GM21576 (cell line): ENCODE measurements around the gene SPATA2L.

Experiments used
- ATAC-seq: cut with Tn5 transposase; IDR thresholded peaks from one replicate; pipeline ENCODE4 v1.9.1; 2021; ENCODE audit warnings: mild to moderate bottlenecking, moderate library complexity; ENCODE audit not compliant: unreplicated experiment

Gene SPATA2L

DNA sequence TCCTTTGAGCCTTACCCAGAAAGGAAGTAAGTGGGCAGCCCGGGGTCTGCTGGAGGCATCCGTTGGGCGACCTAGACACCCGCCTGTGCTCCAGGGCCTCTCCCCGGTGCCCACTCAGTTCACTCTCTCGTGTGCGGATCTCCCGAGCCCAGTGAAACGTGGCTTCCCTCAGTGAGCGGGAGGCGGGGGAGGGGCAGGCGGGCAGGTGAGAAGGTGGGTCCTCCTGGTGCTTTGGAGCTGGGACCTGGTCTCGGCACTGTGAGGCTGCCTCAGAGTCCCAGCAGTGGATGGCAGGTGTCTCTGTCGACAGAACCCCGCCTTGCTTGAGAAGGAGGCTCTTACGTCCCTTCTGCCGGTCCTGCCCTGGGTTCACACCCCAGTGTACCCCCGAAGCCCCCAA lies 27.8 kb upstream of the SPATA2L start:
- ATAC-seq: no peak

DNA sequence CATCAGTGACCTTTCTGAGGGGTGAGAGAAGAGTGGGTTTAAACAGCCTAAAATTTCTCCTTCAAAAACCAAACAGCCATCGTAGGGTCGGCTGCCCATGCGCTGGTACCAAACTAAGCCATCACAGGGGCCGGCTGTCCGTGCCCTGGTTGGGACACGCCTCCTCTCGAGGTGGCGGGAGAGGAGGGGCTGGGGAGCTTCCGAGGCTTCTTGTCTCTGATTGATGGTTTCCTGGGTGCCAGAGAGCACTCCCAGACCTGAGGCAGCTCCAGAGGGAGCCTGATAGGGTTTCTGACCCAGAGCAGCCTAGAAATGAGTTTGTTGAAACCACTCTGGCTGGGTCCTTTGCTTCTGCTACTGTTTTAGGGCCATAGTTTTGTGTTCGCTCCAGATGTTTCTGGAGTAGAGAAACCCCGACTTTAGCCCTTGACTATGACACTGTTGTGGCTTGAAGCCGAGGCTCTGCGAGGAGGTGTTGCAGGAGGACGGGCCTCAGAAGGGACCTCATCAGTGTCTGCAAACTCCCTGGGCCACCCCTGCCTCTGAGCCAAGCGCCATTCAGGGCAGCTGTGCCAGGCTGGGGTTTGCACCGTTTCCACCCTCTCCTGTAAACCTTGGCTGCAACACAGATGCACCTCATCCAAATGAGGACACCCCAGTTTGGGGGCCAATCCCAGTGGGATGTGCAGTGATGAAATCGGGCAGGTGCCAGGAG lies 26.1 kb upstream of the SPATA2L start:
- no peak for ATAC-seq

DNA sequence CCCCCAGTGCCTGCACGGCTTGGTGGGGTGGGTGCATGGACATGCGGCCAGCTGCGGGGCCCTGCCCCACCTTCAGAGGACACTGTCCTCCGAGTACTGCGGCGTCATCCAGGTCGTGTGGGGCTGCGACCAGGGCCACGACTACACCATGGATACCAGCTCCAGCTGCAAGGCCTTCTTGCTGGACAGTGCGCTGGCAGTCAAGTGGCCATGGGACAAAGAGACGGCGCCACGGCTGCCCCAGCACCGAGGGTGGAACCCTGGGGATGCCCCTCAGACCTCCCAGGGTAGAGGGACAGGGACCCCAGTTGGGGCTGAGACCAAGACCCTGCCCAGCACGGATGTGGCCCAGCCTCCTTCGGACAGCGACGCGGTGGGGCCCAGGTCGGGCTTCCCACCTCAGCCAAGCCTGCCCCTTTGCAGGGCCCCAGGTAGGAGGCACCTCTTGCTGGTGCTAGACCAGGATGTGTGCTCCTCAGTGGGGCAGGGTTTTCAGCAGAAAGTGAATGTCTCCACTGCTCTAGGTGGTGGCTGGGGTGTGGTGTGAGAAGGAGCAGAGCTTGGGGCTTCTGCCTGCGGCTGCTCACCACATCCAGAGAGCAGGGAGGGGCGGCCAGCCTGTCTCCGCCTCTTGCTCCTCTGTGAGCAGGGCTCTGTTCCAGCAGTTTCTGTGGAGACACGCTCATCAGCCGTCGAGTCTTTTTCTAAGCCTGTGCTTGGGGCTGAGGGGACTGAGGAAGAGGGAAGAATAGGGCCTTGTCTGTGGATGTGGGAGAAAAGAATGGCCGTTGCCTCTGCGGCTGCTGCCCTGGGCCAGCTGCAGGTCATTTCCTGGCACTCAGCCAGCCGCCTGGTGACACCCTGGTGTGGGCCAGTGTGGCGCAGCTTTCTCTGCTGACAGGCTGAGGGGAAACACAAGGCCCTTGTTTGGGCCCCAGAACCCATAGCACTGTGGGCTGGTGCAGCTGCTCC lies 22.1 kb upstream of the SPATA2L start:
- ATAC-seq: no peak

DNA sequence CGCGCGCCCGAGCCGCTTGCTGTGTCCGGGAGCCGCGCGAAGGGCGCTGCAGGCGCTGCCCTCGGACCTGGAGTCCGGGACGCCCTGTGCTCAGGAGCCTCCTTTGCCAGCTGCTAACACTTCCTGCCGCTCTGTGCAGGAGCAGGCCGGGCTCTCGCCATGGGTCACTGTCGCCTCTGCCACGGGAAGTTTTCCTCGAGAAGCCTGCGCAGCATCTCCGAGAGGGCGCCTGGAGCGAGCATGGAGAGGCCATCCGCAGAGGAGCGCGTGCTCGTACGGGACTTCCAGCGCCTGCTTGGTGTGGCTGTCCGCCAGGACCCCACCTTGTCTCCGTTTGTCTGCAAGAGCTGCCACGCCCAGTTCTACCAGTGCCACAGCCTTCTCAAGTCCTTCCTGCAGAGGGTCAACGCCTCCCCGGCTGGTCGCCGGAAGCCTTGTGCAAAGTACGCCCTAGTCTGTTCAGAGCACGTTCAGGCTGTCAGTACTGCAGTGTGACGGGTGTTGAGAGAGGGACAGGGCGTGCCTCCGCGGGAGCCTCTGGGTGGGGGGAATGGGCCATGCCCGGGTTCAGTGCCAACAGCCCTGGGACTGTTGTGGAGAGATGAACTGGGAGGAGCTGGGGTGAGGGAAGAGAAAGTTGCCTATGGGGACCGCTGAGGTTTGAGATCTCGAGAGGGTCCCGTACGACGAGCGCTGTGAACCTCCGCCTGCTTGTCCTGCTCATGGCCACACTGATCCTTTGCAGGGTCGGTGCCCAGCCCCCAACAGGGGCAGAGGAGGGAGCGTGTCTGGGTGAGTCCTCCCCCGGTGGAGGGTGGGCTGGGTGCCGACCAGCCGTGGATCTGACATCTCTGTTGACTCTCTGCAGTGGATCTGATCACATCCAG lies 21.1 kb upstream of the SPATA2L start:
- ATAC-seq: peak; percentile 28

DNA sequence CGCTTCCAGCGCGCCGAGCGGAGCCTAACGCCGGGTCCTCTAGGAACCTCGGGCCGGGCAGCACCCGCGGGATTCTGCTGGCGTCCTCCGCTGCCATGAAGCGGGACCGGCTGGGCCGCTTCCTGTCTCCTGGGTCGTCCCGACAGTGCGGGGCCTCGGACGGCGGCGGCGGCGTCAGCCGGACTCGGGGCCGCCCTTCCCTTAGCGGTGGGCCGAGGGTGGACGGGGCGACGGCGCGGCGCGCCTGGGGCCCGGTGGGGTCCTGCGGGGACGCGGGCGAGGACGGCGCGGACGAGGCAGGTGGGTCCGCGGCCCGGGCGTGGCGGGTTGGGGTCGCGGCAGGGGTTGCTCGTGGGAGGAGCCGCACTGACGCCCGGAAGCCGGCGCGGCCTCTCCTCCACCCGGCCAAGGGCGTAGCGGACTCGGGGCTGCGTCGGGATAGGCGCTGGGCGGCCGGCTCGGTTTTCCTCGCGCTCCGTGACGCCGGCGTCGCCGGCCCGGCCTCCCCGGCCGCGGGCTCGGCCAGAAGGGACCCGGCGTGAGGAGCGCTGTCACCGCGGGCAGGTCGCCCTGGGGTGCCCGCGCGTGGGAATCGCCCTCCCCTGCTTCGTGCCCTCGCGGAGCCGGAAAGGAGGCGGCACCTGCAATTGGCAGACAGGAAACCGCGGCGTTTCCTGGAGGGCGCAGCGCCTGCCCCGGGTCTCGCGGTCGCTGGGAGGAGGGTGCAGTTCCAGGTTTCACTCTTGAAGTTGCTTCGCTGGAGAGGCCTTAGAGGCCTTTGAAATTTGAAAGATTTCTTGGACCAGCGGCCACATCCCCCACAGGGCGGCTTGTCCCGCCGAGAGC lies 20.3 kb upstream of the SPATA2L start:
- ATAC-seq: peak; percentile 33

DNA sequence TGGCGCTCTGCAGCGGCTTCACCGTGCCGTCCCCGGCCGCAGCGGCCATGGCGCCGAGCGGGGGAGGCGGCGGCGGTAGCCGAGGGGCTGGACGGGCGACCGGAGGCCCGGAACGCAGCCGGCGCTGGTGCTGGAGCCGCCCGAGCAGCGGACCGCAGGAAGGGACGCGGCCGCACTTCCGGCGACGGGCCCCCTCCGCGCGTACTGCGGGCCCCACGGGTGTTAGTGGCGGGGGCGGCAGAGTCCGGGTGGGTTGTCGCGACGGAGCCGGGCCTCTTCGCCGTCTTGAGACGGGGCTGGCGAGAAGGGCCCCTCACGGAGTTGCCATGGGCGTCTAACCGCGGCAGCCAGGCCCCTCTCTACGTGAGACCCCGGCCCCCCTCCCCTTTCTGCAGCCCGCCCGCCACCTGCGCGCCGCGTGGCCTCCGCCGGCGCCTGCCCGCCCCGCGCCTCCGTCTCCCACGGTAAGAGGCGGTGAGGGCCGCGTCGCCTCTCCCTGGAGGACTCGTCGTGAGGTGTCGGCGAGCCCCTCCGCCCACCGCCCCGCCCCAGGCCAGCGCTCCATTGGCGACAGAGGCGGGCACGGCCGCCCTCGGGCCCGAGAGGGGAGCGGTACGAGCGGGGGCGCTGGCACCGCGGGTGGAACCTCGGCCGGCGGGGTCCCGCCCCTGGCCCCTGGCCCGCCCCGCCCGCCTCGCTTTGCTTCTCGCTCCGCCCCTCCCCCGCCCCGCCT lies 19.5 kb upstream of the SPATA2L start, which contains the start of the genes VPS9D1 and ZNF276:
TSS of gene VPS9D1 (minus strand) at position 86 of the 733 bp plus-strand sequence. CDS start at position 49, 37 bp downstream.
TSS of gene ZNF276 (plus strand) at position 725 of the 733 bp plus-strand sequence. CDS start 104 bp downstream, outside the sequence.
- ATAC-seq: peak; percentile 36

DNA sequence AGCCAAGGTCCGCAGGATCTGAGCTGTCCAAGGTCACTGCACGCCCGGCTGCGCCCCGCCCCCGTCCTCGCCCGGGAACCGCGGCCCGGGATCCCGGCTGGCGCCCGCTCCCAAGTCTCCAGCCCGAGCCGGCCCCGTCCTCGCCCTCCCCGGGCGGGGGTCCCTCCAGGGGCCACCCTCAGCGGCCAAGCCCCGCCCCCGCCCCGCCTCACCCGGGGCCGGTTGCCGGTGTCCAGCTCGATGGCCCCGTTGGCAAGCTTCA lies 19.0 kb upstream of the SPATA2L start:
- ATAC-seq: peak; percentile 15

DNA sequence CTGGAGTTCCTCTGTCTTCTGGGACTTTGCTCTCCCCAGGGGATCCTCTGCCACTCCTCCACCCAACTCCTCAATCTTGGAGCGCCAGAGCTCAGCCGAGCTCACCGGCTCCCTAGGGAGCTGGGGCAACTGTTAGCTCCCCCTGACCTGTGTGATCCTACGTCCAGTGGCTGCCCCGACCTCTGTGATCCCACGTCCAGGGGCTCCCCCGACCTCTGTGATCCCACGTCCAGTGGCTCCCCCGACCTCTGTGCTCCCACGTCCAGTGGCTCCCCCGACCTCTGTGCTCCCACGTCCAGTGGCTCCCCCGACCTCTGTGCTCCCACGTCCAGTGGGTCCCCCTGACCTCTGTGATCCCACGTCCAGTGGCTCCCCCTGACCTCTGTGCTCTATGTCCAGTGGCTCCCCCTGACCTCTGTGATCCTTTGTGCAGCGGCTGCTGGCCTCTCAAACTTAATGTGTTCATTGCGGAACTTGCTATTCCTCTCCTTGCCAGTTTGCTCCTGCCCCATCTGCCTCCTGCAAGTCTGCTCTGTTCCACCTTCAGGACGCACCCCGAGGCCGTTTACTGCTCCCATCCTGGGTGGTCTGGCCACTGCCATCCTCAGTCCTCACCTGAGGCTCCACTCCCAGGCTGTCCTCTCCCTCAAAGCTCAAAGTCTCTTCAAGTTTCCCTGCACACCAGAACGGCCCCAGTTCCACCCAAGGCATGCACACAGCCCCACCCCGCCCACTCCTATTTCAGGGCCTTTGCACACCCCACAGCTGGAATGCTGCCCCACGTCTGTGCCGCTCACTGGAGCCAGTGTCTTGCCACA lies 16.4 kb upstream of the SPATA2L start:
- ATAC-seq: no peak

DNA sequence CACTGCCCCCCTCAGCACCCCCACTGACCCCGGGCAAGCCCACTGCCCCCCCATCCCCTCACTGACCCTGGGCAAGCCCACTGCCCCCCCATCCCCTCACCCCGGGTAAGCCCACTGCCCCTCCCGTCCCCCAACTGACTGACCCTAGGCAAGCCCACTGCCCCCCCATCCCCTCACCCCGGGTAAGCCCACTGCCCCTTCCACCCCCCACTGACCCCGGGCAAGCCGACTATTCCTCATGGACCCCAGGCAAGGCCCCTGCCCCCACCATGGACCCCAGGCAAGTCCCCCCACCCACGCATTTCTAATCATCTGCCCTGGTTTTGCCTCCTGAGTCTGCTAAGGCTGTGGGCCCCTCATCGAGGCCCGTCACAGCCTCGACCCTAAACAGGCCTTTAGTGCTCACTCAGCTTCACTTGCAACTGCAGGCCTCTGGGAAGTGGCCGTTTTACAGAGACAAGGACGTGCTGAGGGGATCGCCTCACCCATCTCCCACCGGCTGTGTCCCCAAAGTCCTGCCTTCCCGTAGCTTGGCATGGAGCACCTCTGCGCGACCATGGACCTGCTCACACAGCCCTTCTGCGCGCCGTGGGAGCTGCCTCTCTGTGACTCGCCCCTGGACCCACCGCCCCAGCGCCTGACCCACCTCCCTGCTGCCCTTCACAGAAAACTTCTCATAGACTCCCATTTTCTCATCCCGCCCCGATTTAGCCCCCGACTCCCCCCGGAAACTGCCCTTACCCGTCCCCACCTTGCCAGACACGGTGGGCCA lies 15.6 kb upstream of the SPATA2L start:
- ATAC-seq: no peak

DNA sequence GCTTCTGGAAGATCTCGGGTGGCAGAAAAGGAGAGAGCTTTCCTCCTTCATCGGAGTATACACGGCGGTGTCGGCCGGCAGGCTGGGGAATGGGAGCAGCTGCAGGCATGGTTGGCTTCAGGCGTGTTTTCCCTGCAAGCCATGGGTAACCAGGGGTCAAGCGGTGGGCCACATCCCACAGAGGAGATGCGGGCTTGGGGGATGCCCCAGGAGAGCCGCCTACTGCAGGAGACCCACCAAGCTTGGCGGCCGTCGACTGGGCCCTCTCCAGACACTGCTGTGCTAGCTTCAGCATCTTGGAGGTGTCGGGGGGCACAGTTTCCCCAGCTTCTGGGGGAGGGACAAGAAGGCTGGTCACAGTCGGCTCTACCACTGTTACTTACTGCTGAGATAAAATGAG lies 15.0 kb upstream of the SPATA2L start:
- no peak for ATAC-seq

DNA sequence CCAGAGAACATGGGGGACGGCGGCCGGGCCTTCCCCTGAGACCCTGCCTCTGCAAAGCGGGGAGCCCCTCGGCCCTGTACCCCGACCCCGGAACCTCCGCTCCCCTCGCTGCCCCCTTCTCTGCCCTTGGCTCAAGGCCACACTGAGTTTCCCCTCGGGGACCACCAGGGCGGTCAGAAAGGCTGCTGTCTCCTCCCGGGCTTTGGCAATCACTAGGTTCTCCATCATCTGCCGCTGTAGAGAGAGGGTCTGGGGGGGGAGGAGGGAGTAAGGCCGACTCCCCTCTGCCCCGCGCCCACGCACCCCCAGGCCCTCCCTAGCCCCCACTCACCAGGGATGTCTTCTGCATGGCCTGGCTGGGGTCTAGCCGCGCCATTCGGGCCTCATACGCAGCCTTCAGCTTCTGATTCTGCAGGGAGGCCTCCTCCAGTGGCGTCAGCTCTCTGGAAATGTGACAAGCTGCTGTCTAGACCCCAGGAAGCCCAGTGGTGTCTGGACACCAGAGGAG lies 10.8 kb upstream of the SPATA2L start:
- no peak for ATAC-seq

DNA sequence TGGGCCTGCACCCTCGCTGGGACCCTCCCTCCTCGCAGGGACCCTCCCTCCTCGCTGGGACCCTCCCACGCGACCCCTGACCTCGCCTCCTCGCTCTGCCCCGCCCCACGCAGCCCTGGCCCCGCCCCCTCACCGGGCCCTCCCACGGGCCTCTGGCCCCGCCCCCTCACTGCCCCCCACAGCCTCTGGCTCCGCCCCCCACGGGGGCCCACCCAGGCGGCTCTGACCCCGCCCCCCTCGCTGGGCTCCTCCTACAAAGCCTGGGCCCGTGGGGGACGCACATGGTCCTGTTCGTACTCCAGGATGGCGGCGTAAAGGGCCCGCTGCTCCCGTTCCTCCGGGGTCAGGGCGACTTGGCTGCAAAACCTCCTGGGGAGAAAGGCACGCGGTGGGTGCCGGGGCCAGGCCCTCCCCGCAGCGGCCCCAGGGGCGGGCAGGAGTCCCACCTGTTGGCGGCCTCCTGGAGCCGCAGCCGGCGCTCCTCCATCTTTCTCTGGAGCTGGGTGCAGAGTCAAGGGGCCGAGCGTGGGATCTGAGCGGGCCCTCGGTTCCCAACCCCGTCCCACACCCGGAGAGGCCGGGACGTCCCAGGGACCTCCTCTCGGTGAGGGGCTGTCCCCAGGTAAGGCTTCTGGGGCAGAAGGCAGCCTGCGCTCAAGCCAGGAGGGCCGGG lies 10.2 kb upstream of the SPATA2L start:
- ATAC-seq: no peak

DNA sequence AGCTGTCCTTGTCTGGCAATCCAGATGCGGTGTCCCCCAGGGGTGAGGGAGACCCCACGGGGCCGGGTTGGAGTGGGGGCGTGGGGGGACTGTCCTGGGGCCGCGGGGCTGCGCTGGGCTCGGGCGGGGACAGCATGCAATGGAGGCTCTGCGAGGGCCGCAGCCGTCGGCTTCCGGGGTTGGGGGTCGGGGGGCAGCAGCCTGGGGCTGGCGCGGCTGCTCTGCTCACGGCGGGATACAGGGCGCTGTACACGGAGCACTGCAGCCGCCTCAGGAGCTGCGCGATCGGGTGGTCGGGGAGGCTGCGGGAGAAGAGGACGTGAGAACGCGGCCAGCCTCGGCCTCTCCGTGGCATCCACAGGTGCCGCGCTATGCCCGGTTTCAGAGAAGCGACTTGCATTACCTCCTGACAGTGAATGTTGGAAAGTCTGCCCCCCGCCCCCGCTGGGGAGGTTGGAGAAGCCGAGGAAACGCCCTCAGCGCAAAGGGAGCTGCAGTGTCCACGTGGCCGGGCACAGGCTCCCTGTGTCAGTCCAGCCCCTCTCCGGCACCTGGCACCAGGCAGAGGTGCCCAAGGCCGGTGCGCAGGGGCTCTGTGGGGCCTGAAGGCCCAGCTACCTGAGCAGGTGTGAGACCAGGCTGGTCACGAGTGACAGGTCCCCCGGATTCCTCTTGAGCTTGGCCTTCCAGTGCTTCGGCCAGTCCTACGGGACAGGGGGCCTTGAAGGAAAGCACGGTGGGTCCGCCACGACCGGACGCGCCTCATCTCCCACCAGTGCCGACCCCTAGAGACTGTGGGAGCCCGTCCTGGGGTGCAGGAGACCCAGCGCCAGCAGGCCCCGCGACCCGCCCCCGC lies 9.4 kb upstream of the SPATA2L start:
- no peak for ATAC-seq

DNA sequence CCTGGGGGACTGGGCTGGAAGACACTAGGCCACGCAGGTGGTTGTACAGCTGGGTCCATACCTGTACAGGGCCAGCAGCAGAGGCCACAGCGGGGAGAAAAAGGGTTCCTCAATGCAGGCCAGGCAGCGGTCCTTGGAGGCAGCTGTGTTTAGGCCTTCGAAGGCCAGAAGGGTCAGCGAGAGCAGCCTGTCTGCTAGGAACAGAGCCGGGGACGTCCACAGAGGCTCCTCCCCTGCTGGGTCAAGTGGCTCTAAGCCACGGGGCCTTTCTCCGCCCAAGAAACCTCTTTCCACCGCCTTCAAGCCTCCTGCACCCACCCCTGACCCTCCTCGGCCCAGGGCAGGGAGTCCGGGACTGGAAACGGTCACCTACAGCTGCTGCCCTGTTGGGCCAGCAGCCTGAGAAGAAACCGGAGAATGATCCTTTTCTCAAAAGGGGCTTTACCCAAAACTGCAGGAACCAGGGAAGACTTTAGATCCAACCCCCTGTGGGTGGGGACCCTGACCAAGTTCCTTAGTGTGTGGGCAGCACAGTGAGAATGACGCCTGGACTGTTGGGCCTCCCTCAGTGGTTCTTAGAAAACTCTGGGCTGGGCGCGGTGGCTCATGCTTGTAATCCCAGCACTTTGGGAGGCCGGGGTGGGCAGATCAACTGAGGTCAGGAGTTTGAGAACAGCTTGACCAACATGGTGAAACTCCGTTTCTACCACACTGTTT lies 8.4 kb upstream of the SPATA2L start:
- no peak for ATAC-seq

DNA sequence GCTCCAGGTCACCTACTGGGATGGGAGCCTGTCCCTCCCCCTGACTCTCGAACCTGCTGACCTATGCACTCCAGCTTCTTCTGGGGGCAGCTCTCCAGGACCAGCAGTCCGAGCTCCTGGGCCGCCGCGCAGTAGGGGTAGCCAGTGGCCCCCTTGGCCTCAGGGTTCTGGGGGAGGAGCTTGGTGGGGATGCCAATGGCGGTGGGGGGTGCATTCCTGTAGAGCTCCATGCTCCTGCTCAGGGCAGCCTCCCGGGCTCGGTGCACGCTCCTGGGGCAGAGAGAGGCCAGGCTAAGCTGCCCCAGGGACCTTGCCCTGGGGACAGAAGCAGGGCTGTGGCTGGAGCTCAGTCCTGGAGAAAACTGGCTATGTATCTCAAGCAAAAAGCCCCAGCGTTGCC lies 7.7 kb upstream of the SPATA2L start:
- ATAC-seq: no peak
